ENCODE measurements around the gene GGN. TPM values are rescaled to one million over a fixed set of nuclear protein-coding genes. Genes with fewer than 3 reads are reported as not detected.

The GGN gene
- total RNA-seq, 1 experiment from 2014 or later: 0.47 TPM

DNA sequence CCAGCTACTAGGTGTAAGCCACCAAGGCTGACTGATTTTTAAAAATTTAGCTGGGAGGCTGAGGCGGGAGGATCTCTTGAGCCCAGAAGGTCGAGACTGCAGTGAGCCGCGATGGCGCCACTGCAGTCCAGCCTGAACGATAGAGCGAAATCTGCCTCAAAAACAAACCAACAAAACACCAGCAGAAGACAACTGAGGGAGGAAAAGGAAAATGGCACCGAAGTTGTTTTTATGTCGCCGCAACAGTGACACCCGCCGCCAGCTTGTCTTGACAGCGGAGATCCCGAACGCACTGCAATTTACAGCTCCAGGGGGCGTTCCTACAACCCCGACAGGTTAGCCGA lies 14.8 kb upstream of the GGN start:
- H3K79me2 ChIP-seq (ENCODE audit: insufficient read depth, low read length): peaks cover 9% of the 10 kb centered on the region; the same call in 1 of the 2 replicates
- no peaks in the 10 kb centered on the region for H4K20me1 ChIP-seq (ENCODE audit: insufficient read depth)
- no peaks in the 10 kb centered on the region for H3K27me3 ChIP-seq (ENCODE audit: insufficient read depth, low read length)
- H3K4me2 ChIP-seq (ENCODE audit: low read length): peak overlapping the region; percentile 89
- H3K9ac ChIP-seq (ENCODE audit: low read length): no peak overlapping the region
- no peak; the same call in 1 of the 2 replicates for ATAC-seq
- no peaks in the 10 kb centered on the region for H3K9me3 ChIP-seq (ENCODE audit: control insufficient read depth in 1 of 2, insufficient read depth in 1 of 2, low read depth in 1 of 2, low read length in 2 of 2)
- no TSS peak for BruUV-seq (replicated peaks)
- H3K4me1 ChIP-seq (ENCODE audit: control insufficient read depth in 1 of 2, insufficient read depth in 2 of 2, low read length in 2 of 2): peaks cover 8 to 17% of the 10 kb centered on the region in 2 experiments; a peak in 3 of 4 replicates
- TF ChIP-seq POLR2AphosphoS5 (IDR thresholded peaks at IDR 0.05; ENCODE audit: low read depth, low read length) (peak; percentile 54; the same call in 1 of the 2 replicates), TCF7L2 (IDR thresholded peaks at IDR 0.05; ENCODE audit: borderline replicate concordance, extremely low read depth, insufficient read depth, insufficient read length) (peak; percentile 63)
- TF ChIP-seq, protein P1, sequence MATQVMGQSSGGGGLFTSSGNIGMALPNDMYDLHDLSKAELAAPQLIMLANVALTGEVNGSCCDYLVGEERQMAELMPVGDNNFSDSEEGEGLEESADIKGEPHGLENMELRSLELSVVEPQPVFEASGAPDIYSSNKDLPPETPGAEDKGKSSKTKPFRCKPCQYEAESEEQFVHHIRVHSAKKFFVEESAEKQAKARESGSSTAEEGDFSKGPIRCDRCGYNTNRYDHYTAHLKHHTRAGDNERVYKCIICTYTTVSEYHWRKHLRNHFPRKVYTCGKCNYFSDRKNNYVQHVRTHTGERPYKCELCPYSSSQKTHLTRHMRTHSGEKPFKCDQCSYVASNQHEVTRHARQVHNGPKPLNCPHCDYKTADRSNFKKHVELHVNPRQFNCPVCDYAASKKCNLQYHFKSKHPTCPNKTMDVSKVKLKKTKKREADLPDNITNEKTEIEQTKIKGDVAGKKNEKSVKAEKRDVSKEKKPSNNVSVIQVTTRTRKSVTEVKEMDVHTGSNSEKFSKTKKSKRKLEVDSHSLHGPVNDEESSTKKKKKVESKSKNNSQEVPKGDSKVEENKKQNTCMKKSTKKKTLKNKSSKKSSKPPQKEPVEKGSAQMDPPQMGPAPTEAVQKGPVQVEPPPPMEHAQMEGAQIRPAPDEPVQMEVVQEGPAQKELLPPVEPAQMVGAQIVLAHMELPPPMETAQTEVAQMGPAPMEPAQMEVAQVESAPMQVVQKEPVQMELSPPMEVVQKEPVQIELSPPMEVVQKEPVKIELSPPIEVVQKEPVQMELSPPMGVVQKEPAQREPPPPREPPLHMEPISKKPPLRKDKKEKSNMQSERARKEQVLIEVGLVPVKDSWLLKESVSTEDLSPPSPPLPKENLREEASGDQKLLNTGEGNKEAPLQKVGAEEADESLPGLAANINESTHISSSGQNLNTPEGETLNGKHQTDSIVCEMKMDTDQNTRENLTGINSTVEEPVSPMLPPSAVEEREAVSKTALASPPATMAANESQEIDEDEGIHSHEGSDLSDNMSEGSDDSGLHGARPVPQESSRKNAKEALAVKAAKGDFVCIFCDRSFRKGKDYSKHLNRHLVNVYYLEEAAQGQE (IDR thresholded peaks at IDR 0.05; ENCODE audit: low read depth): no peak
- H3K36me3 ChIP-seq (ENCODE audit: control insufficient read depth in 1 of 2, insufficient read depth in 2 of 2, low read length in 2 of 2): peaks cover 9% of the 10 kb centered on the region in 2 experiments; a peak in 2 of 4 replicates
- RAD21 ChIA-PET (ENCODE audit: low non-redundant PET in 1 of 2, low total read pairs in 2 of 2, uncharacterized antibody in 2 of 2, unreplicated experiment in 2 of 2): interaction anchor here (0.6 to 1.4 kb wide), 10 partner anchors 14 to 291 kb away, joined by 3 to 11 read pairs (median 4); partner anchors contain the start of genes GGN (in 2 of the 2) and SPRED3 (in 1 of the 2)
- intact Hi-C loops (cut with micrococcal nuclease): loop anchor here (2.0 to 10.0 kb wide), 3 partner anchors 112 to 234 kb away; no protein-coding TSS in a partner anchor
- H3K27ac ChIP-seq (ENCODE audit: low read depth, low read length): no peak overlapping the region
- H2AFZ ChIP-seq (ENCODE audit: low read depth, low read length, poor library complexity, severe bottlenecking): no peak overlapping the region
- no peak for DNase-seq (ENCODE audit: low read depth, low spot score)
- H3K4me3 ChIP-seq (replicated peaks in 1 of 2; ENCODE audit: low read depth in 1 of 2, low read length in 2 of 2): peak overlapping the region; percentile 37 to 54
- POLR2A ChIA-PET: interaction anchor here (0.6 to 3.0 kb wide), 15 partner anchors 10 to 528 kb away, joined by 3 to 22 read pairs (median 3); partner anchors contain the start of genes CATSPERG, EIF3K, GGN and MRPS12
- CTCF ChIA-PET: interaction anchor here (0.6 to 3.3 kb wide), 52 partner anchors 10 to 649 kb away, joined by 3 to 49 read pairs (median 5); partner anchors contain the start of genes ACTN4, EIF3K, GGN and MRPS12
- H3K9me2 ChIP-seq (ENCODE audit: insufficient read depth): no peaks in the 10 kb centered on the region

DNA sequence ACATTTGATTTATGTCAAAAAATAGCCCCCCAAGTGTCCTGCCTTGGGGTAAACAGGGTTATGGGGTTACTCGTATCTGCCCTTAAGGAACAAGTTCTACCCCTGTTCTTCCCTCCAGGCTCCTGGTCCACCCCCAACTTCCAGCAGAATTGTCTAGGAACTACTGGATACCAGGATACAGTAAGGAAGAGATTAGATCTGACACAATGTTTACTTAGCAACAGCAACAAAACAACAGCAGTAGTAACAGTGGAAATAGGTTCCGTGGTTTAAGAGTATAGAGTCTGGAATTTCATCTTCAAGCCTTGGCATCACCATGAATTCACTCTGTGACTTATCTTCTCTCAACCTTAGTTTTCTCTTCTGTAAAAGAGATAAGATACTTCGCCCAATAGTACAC lies 13.3 kb upstream of the GGN start:
- DNase-seq (ENCODE audit: low read depth, low spot score): no peak
- no TSS peak for BruUV-seq (replicated peaks)
- Histone ChIP-seq H3K79me2 (ENCODE audit: insufficient read depth, low read length) (peaks cover 9% of the 10 kb centered on the region; the same call in 1 of the 2 replicates), H3K36me3 (ENCODE audit: control insufficient read depth in 1 of 2, insufficient read depth in 2 of 2, low read length in 2 of 2) (peaks cover 3 to 4% of the 10 kb centered on the region in 2 experiments; a peak in 1 of 4 replicates), H3K27ac (ENCODE audit: low read depth, low read length) (no peak overlapping the region), H3K9me2 (ENCODE audit: insufficient read depth) (no peaks in the 10 kb centered on the region), H3K4me1 (ENCODE audit: control insufficient read depth in 1 of 2, insufficient read depth in 2 of 2, low read length in 2 of 2) (peaks cover 8 to 17% of the 10 kb centered on the region in 2 experiments; a peak in 3 of 4 replicates), H2AFZ (ENCODE audit: low read depth, low read length, poor library complexity, severe bottlenecking) (no peak overlapping the region), H3K4me2 (ENCODE audit: low read length) (no peak overlapping the region), H3K4me3 (replicated peaks in 1 of 2; ENCODE audit: low read depth in 1 of 2, low read length in 2 of 2) (no peak overlapping the region), H4K20me1 (ENCODE audit: insufficient read depth) (no peaks in the 10 kb centered on the region), H3K27me3 (ENCODE audit: insufficient read depth, low read length) (no peaks in the 10 kb centered on the region), H3K9me3 (ENCODE audit: control insufficient read depth in 1 of 2, insufficient read depth in 1 of 2, low read depth in 1 of 2, low read length in 2 of 2) (no peaks in the 10 kb centered on the region), H3K9ac (ENCODE audit: low read length) (no peak overlapping the region)
- ATAC-seq: no peak
- ChIA-PET POLR2A (no interaction called here), RAD21 (ENCODE audit: low non-redundant PET in 1 of 2, low total read pairs in 2 of 2, uncharacterized antibody in 2 of 2, unreplicated experiment in 2 of 2) (no interaction called here), CTCF (no interaction called here)
- intact Hi-C loops (cut with micrococcal nuclease): loop anchor here (5.0 to 10.0 kb wide), 2 partner anchors 114 to 169 kb away; no protein-coding TSS in a partner anchor
- TF ChIP-seq SIN3A (IDR thresholded peaks at IDR 0.05; ENCODE audit: low read depth): no peak
- no peak for TF ChIP-seq SRF (IDR thresholded peaks at IDR 0.05; ENCODE audit: low read depth)
- TF ChIP-seq SP1 (IDR thresholded peaks at IDR 0.05; ENCODE audit: low read depth): no peak
- TF ChIP-seq, protein P1 (IDR thresholded peaks at IDR 0.05; ENCODE audit: low read depth): no peak
- no peak for TF ChIP-seq TCF7L2 (IDR thresholded peaks at IDR 0.05; ENCODE audit: borderline replicate concordance, extremely low read depth, insufficient read depth, insufficient read length)
- TF ChIP-seq FOSL1 (IDR thresholded peaks at IDR 0.05; ENCODE audit: low read depth): no peak
- TF ChIP-seq CEBPB (IDR thresholded peaks at IDR 0.05; ENCODE audit: low read depth): no peak

Data from HCT116 (cell line).